Measurements from ENCODE around the gene CLDN19.
A peak's percentile ranks its signal among the peaks of the same experiment; 100 is the strongest.

The CLDN19 gene

DNA sequence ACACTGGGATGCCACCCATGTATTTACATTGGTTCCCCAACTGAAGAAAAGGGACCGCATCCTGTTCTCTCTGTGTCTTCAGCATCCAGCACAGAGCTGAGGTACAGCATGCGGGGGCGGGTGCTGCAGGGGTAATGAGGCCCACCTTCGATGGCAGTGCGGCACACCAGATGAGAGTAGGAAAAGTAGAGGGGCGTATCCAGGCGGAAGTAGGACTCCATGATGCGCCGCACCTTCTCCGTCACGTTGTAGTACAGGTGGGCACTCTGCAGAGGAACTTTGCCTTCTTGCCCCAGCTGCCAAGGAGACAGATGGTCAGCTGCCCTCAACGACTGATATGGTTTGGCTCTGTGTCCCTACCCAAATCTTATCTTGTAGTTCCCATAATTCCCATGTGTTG, 10.0 kb upstream of the CLDN19 start:
- no peak for DNase-seq
- no peak for TF ChIP-seq GATA1 (IDR thresholded peaks at IDR 0.05; ENCODE audit: low read depth, low read length)

- DNase-seq = no peak
- no peak for TF ChIP-seq GATA1 (IDR thresholded peaks at IDR 0.05; ENCODE audit: low read depth, low read length)
- no peak for TF ChIP-seq POLR2A (IDR thresholded peaks at IDR 0.05; ENCODE audit: low read length)
These were observed 8.7 kb upstream of the CLDN19 start for GRCh38 chr1:42748461-42749410.

- DNase-seq = no peak
- TF ChIP-seq GATA1 (IDR thresholded peaks at IDR 0.05; ENCODE audit: low read depth, low read length) = no peak
- no peak for TF ChIP-seq POLR2A (IDR thresholded peaks at IDR 0.05; ENCODE audit: low read length)
These were observed 8.0 kb upstream of the CLDN19 start for GRCh38 chr1:42748021-42748420.

DNA sequence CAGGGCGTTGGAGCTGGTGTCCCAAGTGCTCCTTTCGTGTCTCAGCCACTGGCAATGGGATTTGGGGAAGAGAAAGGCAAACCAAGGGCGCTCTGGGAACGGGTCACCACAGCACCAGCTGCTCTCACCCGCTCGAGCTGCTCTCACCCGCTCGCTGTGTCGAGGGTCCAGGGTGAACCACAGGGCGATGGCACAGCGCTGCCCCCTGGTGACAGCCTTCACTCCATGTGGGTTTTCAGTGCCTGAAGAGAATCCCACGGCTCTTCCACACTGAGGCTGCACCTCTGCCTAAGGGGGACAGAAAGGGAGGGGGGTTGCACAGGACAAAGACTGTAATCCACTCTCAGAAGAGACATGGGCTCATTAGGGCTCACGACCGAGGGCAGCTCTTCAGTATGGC, 7.1 kb upstream of the CLDN19 start:
- DNase-seq = peak; percentile 26 to 62
- TF ChIP-seq POLR2A (IDR thresholded peaks at IDR 0.05; ENCODE audit: low read length) (no peak), GATA1 (IDR thresholded peaks at IDR 0.05; ENCODE audit: low read depth, low read length) (no peak)

- TF ChIP-seq POLR2A (IDR thresholded peaks at IDR 0.05; ENCODE audit: low read length) = no peak
- no peak for TF ChIP-seq GATA1 (IDR thresholded peaks at IDR 0.05; ENCODE audit: low read depth, low read length)
These were observed 6.5 kb upstream of the CLDN19 start for GRCh38 chr1:42746436-42747105.

GRCh38 chr1:42745851-42746250, 5.8 kb upstream of the CLDN19 start:
- TF ChIP-seq POLR2A (IDR thresholded peaks at IDR 0.05; ENCODE audit: low read length) (no peak), GATA1 (IDR thresholded peaks at IDR 0.05; ENCODE audit: low read depth, low read length) (no peak)
- DNase-seq = no peak

More at GRCh38 chr1:42746436-42747105, 6.5 kb upstream of the CLDN19 start:
- DNase-seq = no peak

DNA sequence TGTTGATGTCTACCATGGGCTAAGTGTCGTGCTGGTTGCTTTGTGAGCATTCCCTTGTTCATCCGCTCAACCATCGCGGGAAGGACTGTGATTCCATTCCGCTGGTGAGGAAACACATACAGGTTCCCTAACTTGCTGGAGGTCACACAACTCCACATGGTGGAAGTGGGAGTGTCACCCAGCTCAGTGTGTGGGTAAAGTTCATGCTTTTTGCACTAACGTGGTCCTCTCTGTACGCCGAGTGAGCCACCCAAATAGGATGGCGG, 4.0 kb upstream of the CLDN19 start:
- DNase-seq = no peak
- no peak for TF ChIP-seq GATA1 (IDR thresholded peaks at IDR 0.05; ENCODE audit: low read depth, low read length)
- no peak for TF ChIP-seq POLR2A (IDR thresholded peaks at IDR 0.05; ENCODE audit: low read length)

- DNase-seq = no peak
- TF ChIP-seq GATA1 (IDR thresholded peaks at IDR 0.05; ENCODE audit: low read depth, low read length) = no peak
- no peak for TF ChIP-seq POLR2A (IDR thresholded peaks at IDR 0.05; ENCODE audit: low read length)
These were observed 3.5 kb upstream of the CLDN19 start for GRCh38 chr1:42743317-42744147.

- DNase-seq = no peak
- no peak for TF ChIP-seq GATA1 (IDR thresholded peaks at IDR 0.05; ENCODE audit: low read depth, low read length)
- TF ChIP-seq POLR2A (IDR thresholded peaks at IDR 0.05; ENCODE audit: low read length) = no peak
These were observed 2.7 kb upstream of the CLDN19 start for GRCh38 chr1:42742617-42743316.

- no peak for DNase-seq
- TF ChIP-seq GATA1 (IDR thresholded peaks at IDR 0.05; ENCODE audit: low read depth, low read length) = no peak
- no peak for TF ChIP-seq POLR2A (IDR thresholded peaks at IDR 0.05; ENCODE audit: low read length)
These were observed 2.1 kb upstream of the CLDN19 start for GRCh38 chr1:42742141-42742540.

DNA sequence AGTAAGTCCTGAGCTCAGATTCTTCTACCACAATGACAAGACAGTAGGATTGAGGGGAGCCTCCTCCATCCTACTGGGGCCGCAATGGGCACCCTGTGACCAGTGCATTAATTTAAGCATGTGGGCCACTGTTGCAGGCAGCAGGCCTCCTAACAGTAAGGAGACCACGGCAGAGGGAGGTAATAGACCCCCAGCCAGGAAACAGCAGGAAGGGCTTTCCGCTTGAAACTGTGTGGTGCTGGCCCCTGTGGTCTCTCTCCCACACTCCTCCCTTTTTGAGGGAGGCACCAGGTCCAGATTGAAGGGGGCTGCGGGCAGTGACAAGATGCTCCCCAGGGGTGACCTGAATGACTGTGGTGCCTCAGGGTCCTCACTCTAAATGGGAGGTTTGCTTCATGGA, 1.7 kb upstream of the CLDN19 start:
- DNase-seq = no peak
- TF ChIP-seq POLR2A (IDR thresholded peaks at IDR 0.05; ENCODE audit: low read length) = no peak
- no peak for TF ChIP-seq GATA1 (IDR thresholded peaks at IDR 0.05; ENCODE audit: low read depth, low read length)

DNA sequence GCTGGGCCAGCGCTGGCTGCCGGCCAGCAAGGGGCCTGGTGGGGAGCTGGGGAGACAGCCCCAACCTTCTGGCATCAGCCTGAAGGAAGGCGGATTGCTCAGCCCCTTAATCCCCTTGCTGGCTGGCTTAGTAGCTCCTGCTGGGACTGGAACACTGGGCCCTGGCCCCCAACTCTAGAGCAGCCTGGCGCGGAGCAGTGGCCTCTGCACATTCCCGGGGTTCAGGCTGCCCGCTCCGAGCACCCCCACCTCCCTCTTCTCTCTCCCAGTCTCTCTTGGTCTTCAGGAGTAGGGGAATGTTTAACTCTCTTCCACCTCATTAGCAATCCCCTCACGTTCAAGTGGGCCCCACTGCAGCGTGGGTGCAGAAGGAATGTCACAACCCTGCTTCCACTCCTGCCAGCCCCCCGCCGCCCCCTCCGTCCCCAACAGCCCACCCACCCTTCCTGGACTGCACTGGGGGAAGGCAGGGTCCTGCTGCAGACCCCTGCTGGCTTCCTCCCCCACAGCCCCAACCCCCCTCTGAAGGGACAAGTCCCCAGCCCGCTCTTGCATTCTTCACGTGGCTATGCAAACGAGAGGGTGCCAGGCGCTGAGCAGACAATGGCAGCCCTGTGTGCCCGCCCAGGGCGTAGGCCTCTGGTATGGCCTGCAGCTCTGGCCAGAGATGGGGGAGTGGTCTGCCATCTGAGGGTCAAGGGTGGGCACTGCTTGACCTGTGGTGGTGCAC, 980 bp upstream of the CLDN19 start:
- no peak for DNase-seq
- TF ChIP-seq POLR2A (IDR thresholded peaks at IDR 0.05; ENCODE audit: low read length) = no peak
- TF ChIP-seq GATA1 (IDR thresholded peaks at IDR 0.05; ENCODE audit: low read depth, low read length) = no peak

GRCh38 chr1:42738678-42739226, 1.3 kb downstream of the CLDN19 start:
- TF ChIP-seq GATA1 (IDR thresholded peaks at IDR 0.05; ENCODE audit: low read depth, low read length) (no peak), POLR2A (IDR thresholded peaks at IDR 0.05; ENCODE audit: low read length) (no peak)
- no peak for DNase-seq

All from erythroblast (primary cell).